Stimulated activated effector memory CD8-positive, alpha-beta T cell treated with anti-CD3 and anti-CD28 coated beads, Interleukin-12 subunit alpha, Interleukin-12 subunit beta, amount 100 ng/mL, for 72 hours (primary cell): Measurements from ENCODE around the gene RPH3AL.

ENCODE experiments used
- ATAC-seq: fragments of 150-1000 bp; cut with Tn5 transposase; 2 replicates; pipeline ENCODE4 v1.10.0; 2021
- DNase-seq, 2 donors: peaks; one replicate each; pipeline ENCODE4 v3.0.0; 2021 to 2022; ENCODE audit warnings: low spot score in 2 of 2
- H3K27ac Mint-ChIP-seq: one replicate; pipeline ENCODE4 v1.8.0; 2022; ENCODE audit warnings: mild to moderate bottlenecking, mixed read lengths
- H3K36me3 Mint-ChIP-seq: one replicate; pipeline ENCODE4 v1.8.0; 2022; ENCODE audit warnings: mild to moderate bottlenecking, mixed read lengths
- H3K4me1 Mint-ChIP-seq: one replicate; pipeline ENCODE4 v1.8.0; 2022; ENCODE audit warnings: mixed read lengths
- H3K4me3 Mint-ChIP-seq: one replicate; pipeline ENCODE4 v1.8.0; 2022; ENCODE audit warnings: mild to moderate bottlenecking, mixed read lengths
- H3K9me3 Mint-ChIP-seq: one replicate; pipeline ENCODE4 v1.8.0; 2022; ENCODE audit warnings: mixed read lengths

RPH3AL gene

DNA sequence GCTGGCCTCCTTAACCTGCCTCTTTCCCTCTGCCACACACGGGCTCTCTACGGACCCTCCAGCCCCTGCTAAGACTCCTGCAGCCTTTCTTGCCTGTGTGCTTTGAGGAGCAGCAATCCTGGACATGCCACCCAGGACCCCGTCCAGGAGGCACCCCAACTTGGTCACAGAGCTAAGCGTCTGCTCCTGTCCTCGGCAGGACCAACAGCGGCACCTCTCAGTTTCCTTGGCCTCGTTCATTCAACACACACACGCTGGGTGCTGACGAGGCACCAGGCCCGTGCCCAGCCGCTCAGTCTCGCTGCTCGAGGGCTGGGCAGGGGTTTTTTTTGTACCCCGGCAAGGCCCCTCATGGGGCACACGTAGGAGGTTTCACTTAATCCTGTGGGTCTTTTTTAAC is 15.2 kb downstream of the RPH3AL start:
- Mint-ChIP-seq H3K27ac (peak overlapping the region; percentile 69), H3K4me3 (no peak overlapping the region), H3K4me1 (peaks cover 12% of the 10 kb centered on the region), H3K36me3 (peaks cover 6% of the 10 kb centered on the region), H3K9me3 (no peaks in the 10 kb centered on the region)
- ATAC-seq = no peak
- no peak for DNase-seq

DNA sequence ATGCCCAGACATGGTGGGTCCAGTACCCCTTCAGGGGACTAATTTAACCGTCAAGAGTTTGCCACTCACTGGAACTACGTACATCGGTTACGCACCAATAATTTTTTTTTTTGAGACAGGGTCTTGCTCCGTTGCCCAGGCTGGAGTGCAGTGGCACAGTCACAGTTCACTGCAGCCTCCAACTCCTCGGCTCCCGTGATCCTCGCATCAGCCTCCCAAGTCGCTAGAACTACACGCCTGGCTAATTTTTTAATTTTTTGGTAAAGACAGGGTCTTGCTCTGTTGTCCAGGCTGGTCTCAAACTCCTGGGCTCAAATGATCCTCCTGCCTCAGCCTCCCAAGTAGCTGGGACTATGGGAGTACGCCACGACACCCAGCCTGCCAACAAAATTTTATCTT is 15.6 kb downstream of the RPH3AL start:
- Mint-ChIP-seq H3K36me3 (peaks cover 6% of the 10 kb centered on the region), H3K4me3 (no peak overlapping the region), H3K9me3 (no peaks in the 10 kb centered on the region), H3K27ac (no peak overlapping the region), H3K4me1 (peaks cover 13% of the 10 kb centered on the region)
- DNase-seq = no peak
- ATAC-seq = no peak

DNA sequence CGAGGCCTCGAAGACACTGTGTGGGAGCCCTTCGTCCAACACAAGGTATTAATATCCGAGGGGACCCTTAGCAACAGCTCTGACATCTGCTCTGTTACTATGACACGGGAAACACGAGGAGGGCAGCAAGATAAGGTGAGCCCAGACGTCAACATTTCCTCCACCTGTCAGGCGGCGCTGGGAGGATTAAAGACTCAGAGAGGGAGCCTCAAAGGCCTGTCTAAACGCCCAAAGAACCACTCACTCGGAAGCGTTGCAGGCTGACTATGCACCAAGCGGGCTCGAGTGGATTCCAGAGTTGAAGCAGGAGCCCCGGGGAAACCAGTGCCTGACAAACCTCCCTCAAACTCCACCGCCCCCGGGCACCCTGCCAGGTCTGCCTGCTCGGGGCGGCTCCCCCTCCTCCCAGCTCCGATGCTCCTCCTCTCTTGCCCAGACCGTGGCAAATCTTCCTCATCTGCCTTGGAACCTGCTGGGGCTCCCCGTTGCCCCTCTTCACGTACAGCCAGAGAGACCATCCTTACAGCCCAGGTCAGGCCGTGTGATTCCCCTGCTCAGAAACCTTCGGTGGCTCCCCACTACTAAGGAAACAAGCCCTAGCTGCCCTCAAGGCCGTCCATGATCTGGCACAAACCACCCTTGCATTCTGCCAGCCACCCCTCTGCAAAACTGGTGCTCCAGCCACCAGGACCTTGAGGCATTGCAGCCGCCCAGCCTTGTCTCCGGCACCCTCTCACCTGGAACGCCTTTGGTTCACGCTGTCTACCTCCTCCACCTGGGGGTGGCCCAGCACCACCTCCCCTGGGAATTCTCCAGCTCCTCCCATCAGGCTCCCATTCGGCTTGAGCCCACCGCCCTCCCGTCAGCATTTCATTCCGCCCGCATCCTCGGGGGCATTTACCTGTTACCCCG is 16.2 kb downstream of the RPH3AL start:
- Mint-ChIP-seq H3K4me1 (peaks cover 20% of the 10 kb centered on the region), H3K36me3 (peaks cover 6% of the 10 kb centered on the region), H3K27ac (peak overlapping the region; percentile 29), H3K4me3 (no peak overlapping the region), H3K9me3 (no peaks in the 10 kb centered on the region)
- ATAC-seq (no peak), DNase-seq (no peak)

DNA sequence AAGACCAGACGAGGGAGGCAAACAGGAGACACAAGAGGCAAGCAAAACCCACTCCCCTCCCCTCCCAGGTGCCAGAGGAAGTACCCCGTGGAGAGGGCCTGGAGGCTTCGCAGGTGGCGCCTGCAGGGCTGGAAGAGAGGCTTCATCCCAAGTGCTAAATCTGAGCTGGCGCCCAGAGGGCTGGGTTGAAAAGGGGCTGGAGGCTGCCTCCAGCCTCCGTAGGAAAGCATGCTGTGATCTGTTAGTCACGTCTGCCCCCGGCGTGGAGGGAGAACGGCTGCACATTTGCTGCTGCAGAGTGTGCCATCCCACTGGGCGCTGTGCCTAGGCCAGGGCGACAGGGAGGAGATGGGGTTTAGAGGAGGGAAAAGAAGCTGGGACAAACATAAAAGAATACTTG is 16.9 kb downstream of the RPH3AL start:
- H3K9me3 Mint-ChIP-seq = no peaks in the 10 kb centered on the region
- no peak overlapping the region for H3K27ac Mint-ChIP-seq
- DNase-seq = no peak
- H3K36me3 Mint-ChIP-seq = peaks cover 6% of the 10 kb centered on the region
- no peak for ATAC-seq
- H3K4me1 Mint-ChIP-seq = peaks cover 26% of the 10 kb centered on the region
- no peak overlapping the region for H3K4me3 Mint-ChIP-seq

DNA sequence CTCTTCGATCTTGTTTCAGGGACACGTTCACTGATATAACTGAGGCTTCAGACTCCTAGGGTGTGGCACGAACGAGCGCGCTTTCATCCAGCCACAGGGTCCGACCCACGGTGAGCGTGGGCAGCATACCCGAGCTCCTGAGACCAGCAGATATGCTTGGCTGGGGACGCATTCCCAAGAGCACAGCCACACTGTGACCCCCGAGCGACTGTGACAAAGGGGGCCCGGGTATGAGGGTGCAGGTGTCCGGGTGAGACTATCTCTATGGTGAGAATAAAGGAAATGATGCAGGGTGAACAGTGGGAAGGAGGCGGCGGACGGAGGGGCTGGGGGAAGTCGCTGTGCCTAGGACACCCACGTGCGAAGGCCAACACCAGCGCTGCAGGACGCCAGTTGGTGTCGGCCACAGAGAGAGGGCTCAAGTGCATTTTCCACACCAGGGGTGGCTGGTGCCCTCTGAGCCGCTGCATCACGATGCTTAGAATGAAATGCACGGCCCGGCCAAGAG is 17.6 kb downstream of the RPH3AL start:
- Mint-ChIP-seq H3K4me3 (no peak overlapping the region), H3K27ac (no peak overlapping the region), H3K36me3 (peaks cover 6% of the 10 kb centered on the region), H3K4me1 (peaks cover 27% of the 10 kb centered on the region), H3K9me3 (no peaks in the 10 kb centered on the region)
- ATAC-seq (no peak), DNase-seq (no peak)

DNA sequence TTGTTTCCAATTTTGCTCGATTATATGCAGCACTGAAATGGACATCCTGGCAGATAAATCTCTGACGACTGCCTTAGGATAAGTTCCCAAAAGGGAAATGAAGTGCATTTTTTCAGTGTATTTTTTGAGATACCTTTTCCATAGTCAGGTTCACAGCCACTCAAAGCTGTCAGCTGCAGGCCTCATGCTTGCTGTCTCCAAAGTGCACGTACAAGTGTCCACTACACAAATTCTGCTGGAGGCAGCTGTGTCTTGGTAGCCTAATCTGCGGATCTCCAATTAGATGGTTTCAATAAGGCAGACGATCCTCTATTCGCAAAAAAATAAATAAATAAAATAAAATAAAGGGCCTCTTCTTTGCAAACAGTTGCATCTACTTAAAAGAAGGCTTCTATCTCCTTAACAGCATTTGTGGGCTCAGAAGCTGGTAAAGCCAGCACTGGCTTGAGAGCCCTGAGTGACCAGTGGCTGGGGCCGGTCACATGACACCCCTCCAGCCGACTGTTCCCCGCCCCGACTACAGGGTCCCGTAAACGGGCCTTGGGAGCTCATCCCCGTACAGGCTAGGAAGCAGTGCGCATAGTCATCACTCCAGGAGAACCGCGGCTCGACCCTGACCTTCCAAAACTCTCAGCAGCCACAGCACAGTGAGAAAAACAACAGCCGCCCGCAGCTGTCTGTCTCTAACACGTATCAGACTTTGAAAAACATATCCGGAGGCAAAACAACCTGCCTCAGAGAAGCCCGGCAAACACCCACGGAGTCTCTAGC is 18.8 kb downstream of the RPH3AL start:
- Mint-ChIP-seq H3K36me3 (peaks cover 6% of the 10 kb centered on the region), H3K4me3 (no peak overlapping the region), H3K4me1 (peaks cover 27% of the 10 kb centered on the region), H3K27ac (no peak overlapping the region), H3K9me3 (no peaks in the 10 kb centered on the region)
- DNase-seq = no peak
- no peak for ATAC-seq

DNA sequence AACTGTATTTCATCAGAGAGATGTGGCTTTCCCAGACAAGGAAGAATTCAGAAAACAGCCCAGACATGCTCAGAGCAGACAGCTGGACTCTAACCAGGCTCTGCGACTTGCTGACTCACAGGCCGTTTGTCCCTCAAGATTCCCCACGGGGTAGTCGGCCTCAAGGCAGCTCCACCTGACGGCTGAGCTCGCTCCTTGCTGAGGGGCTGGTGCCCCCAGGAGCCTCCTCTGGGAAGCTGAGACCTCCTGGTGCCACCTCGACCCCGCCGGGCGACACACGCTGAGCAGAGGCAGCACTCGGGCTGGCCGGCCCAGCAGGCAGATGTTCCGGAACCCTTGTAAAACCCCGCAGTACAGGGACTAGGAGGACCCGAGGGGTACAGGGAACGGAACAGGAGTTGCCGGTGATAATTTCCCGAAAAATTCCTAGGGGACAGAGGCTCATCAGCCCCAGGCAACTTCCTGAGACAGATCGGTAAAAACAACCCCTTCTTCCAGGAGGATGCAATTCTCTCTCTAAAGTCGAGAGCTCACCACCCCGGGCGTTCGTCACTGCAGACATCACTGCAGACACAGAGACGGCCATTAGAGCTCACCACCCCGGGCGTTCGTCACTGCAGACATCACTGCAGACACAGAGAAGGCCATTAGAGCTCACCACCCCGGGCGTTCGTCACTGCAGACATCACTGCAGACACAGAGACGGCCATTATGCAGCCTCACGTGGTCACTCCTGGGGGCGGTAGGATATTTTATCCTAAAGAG is 19.9 kb downstream of the RPH3AL start:
- peaks cover 27% of the 10 kb centered on the region for H3K4me1 Mint-ChIP-seq
- H3K9me3 Mint-ChIP-seq = no peaks in the 10 kb centered on the region
- no peaks in the 10 kb centered on the region for H3K36me3 Mint-ChIP-seq
- no peak overlapping the region for H3K4me3 Mint-ChIP-seq
- DNase-seq (no peak), ATAC-seq (no peak)
- no peak overlapping the region for H3K27ac Mint-ChIP-seq

DNA sequence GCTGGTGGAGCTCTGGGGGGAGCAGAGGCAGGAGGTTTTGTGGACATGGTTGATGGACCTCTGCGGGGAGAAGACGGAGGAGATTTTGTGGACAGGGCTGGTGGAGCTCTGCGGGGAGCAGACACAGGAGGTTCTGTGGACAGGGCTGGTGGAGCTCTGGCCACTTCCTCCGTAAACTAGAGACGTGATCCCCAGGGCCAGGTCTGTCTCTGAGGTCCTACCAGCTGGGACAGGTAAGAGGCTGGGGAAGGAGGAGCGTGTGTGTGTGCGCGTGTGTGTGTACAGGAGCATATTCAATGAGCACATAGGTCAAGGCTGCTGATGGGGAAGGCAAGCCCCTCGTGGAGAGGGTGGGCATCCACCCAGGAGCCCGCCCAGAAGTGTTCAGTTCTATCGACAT is 20.6 kb downstream of the RPH3AL start:
- Mint-ChIP-seq H3K9me3 (no peaks in the 10 kb centered on the region), H3K36me3 (no peaks in the 10 kb centered on the region), H3K4me3 (no peak overlapping the region), H3K4me1 (peaks cover 27% of the 10 kb centered on the region), H3K27ac (peak overlapping the region; percentile 11)
- ATAC-seq (no peak), DNase-seq (no peak)

DNA sequence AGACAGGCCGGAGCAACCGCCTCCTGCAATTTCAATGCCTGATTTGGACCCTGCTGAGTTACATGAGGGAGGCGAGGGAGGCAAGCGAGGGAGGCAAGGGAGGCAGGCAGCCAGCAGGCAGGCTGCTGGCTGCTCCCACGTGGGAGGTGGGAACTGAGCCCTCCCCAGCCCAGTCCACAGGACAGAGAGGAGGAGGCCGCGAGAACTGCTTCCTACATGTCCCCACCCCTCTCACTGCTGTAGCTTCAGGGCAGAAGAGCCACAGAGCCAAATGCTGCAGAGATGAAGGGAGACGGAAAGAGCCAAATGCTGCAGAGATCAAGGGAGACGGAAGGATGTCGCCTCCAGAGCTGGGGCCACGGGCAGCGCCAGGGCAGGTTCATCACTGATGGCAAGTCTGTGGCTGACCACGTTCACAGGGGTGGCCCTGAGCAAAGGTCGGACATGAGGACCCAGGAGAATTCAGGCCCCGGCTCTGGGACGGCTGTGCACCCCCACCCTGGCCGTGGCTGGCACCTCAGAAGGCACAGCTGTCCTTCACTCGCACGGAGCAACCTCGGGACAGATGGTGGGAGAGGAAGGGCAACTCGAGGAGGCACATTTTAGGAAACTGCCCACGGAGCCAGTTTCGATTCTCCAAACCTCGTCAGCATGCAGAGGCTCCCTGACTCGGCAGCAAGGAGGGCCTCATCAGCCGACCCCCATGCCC is 21.5 kb downstream of the RPH3AL start:
- Mint-ChIP-seq H3K4me1 (peaks cover 20% of the 10 kb centered on the region), H3K36me3 (no peaks in the 10 kb centered on the region), H3K27ac (peak overlapping the region; percentile 11), H3K9me3 (no peaks in the 10 kb centered on the region), H3K4me3 (peak overlapping the region; percentile 44)
- DNase-seq (no peak), ATAC-seq (no peak)

DNA sequence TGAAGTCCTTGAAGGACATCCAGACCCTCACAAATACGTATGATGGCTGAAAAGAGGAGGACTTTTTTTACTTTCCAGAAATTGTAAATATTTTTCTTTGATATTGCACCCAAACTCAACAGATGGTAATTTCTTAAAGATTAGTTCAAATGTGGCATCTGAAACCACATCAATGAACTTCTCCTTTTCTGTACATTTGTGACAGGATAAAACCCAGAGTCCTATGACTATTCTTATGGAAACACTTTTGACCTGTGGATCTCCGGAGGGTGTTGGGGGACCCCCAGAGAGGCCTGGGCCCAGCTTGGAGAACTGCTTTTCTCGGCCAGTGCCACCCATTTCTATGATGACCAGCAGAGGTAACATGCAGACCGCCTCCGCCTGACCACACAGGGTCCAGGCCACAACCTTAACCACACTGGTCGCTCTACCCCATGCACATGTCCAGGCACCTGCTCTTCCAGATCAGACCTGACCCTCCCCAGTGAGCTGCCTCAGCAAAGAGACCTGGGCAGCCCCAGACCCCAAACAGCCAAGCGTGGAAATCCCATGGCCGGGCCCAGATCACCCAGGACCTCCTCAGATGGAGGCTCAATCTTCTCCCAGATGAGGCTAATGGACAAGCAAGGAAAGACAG is 22.7 kb downstream of the RPH3AL start:
- Mint-ChIP-seq H3K9me3 (no peaks in the 10 kb centered on the region), H3K4me1 (peaks cover 17% of the 10 kb centered on the region), H3K36me3 (no peaks in the 10 kb centered on the region), H3K27ac (no peak overlapping the region), H3K4me3 (no peak overlapping the region)
- DNase-seq = no peak
- ATAC-seq = no peak

DNA sequence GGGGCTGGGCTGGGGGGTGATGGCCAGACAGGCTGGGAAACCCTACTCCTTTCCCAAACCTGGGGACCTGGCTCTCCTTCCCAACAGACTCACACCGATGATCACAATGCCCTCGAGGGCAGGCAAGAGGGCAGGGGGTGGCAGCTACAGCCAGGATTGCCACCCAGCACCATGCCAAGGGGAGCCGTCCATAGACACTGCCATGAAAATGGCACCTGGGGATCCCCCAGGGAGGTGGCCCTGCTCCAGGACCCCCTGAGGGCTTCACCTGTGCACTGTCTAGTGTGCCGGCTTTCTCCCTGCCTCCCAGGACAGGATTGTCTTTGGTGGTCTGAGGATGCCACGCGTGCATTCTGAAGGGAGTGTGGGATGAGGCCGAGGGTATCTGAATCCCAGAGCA is 24.6 kb downstream of the RPH3AL start:
- H3K27ac Mint-ChIP-seq = no peak overlapping the region
- H3K4me3 Mint-ChIP-seq = no peak overlapping the region
- H3K4me1 Mint-ChIP-seq = peaks cover 15% of the 10 kb centered on the region
- H3K9me3 Mint-ChIP-seq = no peaks in the 10 kb centered on the region
- ATAC-seq (no peak), DNase-seq (no peak)
- H3K36me3 Mint-ChIP-seq = no peaks in the 10 kb centered on the region

DNA sequence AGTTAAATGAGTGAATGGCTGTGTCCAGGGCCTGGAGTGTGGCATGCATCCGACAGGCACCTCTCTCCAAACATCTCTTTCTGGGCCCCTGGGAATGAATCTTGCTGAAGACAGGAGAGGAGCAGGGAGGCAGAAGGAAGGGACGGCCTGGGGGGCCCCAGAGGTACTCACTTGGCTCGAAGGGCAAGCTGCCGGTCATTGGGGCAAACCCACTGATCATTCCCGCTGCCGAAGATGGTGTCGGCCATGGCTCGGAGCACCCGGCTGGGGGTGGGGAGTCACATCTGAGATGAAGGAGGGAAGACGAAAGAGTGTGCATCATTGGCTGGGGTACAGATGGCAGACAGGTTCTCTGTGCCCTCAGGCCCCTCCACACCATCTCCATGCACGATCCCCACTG is 25.3 kb downstream of the RPH3AL start:
- H3K9me3 Mint-ChIP-seq = no peaks in the 10 kb centered on the region
- H3K4me3 Mint-ChIP-seq = no peak overlapping the region
- peaks cover 15% of the 10 kb centered on the region for H3K4me1 Mint-ChIP-seq
- no peak for DNase-seq
- H3K27ac Mint-ChIP-seq = no peak overlapping the region
- no peaks in the 10 kb centered on the region for H3K36me3 Mint-ChIP-seq
- ATAC-seq = no peak

DNA sequence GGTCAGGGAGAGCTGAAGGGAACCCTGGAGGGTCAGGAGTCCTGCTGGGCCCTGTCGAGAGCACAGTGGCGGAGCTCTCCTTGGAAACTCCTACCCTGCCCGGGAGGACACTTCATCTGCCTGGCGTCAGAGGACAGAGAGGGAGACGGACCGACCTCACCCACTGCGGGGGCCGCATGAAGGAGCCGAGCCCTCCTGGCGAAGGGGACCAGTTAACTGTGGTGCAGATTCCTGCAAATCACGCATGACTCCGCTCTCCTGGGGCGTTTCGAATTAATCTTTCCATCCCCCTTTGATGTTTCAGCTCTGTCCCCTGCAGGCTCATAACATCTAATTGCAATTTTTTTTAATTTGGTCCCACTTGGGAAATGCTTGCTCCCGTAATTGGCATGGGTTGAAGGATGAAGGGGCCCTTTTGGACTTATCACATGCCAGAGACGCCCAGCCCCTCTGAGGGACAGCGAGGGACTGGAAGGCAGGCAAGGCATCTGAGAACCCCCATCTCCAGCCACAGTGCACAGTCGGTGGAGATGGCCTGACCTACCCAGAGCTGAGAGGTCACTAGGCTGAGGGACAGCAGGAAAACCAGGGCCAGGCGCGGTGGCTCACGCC is 26.5 kb downstream of the RPH3AL start:
- no peak for DNase-seq
- H3K36me3 Mint-ChIP-seq = no peaks in the 10 kb centered on the region
- no peak overlapping the region for H3K27ac Mint-ChIP-seq
- no peaks in the 10 kb centered on the region for H3K9me3 Mint-ChIP-seq
- no peak for ATAC-seq
- H3K4me1 Mint-ChIP-seq = peaks cover 5% of the 10 kb centered on the region
- no peak overlapping the region for H3K4me3 Mint-ChIP-seq
